ENCODE data around the gene KCNJ6.
"Not testable (repeated sequence)": the region's sequence is repeated elsewhere in the genome, so short reads cannot be mapped to it uniquely, and the experiment has no call there.

KCNJ6 gene

DNA sequence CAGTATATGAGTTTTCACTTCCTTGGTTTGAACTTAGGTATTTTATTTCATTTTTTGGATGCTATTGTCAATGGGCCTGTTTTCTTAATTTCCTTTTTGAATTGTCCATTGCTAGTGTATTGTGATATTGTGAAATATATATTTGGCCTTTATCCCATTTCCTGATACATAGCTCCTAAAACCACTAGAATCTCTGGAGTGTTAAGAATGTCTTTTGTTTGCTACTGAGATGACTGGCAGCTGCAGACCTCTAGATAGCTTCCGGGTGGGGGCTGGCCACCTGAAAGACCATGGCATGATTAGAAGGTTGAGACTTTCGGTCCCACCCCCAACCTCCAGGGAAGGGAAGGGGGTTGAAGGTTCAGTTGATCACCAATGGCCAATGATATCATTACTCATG, 245.4 kb downstream of the KCNJ6 start:
- DNase-seq = no peak

DNA sequence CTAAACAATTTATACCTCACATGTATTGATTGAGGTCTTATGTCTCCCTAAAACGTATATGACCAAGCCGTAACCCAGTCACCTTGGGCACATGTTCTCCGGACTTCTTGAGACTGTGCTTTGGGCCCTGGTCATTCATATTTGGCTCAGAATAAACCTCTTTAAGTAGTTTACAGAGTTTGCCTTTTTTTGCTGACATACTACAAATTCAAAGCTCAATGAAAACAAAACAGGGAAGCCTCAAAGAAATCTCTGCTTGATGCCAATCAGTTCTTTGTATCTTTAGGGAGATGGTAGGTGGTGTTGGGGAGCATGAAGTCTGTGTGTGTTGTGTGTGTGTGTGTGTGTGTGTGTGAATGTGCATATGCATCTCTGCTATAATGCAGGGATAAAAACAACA, 247.0 kb downstream of the KCNJ6 start:
- DNase-seq = no peak

DNA sequence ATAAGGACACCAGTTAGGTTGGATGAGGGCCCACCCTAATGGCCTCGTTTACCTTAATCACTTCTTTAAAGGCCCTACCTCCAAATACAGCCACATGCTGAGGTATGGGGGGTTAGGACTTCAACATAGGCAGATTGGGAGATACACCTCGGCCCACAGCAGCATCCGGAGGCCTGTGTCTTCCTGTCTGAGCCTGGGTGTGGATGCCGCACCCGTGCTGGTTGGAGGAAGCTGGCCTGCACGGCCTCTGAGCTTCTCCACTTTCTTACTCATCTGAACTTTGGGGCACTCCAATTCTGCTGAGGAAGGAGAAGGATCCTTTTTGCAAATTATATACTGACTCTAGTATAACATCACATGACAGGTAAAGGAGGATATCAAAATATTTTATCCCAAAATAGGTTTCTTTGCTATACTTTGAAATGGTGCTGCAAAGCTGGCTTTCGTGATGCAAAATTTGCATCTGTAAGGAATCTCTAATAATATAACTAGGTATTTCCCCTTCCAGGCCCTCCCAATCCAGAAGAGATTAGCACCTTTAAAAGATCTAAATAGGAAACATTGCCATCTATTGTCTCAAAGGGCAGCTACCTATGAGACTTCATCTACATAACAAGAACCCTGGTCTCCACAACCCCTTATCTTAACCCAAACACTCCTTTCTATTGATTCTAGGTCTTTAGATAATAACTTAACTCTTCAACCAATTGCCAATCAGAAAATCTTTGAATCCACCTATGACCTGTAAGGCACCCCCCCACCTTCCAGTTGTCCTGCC, 247.6 kb downstream of the KCNJ6 start:
- no peak for DNase-seq

DNA sequence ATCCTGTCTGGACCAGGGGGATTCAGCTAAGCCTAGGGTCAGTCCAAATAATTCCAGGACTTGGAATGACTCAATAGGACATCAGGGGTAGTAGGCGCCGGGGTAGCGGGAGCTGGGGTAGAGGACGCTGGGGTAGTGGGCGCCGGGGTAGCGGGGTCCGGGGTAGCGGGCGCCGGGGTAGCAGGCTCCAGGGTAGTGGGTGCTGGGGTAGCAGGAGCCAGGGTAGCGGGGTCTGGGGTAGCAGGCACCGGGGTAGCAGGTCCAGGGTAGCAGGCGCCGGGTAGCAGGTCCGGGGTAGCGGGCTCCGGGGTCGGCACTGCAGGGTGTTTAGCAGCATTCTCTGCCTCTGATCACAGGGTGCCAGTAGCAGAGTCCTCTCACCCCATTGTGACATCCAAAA, 248.9 kb downstream of the KCNJ6 start:
- no peak for DNase-seq

DNA sequence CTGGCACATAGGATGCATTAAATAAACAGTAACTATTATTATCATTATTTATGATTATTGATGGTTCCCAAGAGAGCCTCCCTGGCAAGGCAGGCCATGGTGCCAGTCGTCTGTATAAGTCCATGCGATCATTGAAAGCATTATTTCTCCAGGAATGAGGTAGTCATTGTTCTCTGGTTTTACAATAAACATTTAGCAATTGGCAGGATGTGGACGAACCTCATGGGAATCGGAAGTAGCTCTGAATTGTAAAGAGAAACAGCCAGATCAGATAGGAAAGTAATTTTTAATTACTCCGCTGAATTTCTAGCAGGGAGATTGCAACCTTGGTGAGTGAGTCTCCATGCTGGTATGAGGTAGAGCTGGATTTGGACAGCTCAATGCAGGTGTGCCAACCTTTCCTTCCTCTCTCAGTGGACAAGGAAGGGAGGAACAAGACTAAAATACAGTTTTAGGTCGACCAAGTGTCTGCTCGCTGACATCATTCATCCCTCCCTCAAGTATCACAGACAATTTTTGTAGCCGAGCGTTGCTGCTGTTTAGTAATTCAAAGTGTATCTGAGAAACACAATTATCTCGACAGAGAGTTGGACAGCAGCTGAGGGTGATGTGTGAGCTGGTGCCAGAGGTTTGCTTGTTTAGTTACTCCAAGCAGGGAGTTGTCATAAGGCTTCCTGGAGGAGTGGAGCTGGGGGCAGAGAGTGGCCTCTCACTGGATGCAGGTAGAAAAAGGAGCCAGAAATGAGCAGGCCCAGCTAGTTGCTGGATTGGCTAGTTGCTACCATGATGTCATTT, 250.8 kb downstream of the KCNJ6 start:
- DNase-seq = no peak

DNA sequence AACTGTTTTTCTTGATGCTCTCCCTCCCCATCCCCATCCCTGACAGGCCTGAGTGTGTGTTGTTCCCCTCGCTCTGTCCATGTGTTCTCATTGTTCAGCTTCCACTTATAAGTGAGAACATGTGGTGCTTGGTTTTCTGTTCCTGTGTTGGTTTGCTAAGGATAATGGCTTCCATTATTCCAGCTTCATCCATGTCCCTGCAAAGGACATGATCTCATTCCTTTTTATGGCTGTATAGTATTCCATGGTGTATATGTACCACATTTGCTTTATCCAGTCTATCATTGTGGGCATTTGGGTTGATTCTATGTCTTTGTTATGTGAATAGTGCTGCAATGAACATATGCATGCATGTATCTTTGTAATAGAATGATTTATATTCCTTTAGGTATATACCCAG, 254.0 kb downstream of the KCNJ6 start:
- DNase-seq = not testable (repeated sequence)

DNA sequence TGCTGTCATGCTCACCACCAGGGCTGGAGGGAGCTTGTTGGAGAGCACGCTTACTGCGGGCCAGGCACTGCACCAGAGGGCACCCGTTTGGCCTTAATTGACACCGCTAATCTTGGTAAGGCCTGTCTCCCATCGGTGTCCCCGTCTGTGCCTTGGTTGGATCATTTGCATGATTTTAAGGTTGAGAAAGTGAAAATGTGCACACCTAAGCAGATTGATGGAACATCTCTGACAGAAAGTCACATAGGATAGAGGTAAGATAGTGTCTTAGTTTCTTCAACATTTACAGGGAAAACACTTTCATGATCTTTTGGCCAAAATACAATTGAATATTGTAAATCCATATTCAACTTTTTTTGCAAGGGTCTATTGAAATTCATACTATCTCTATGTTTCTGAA, 255.5 kb downstream of the KCNJ6 start:
- no peak for DNase-seq

DNA sequence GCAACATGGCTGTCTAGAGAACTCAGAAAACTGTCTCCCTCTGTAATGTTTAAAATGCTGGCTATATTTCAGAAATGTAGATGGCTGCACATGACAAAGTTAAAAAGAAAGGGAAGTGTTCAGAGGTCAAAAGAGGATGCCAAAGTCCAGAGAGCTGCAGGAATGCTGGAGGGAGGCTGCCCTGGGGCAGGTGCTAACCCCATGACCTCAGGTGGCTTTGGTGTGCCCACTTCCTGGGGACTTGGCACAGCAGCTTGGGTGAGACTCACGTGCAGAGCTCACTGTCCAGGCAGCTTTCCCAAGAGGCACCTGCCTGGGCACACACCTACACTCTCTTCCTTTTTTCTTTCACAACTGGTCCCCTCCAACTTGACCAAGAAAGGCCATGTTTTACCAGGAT, 256.4 kb downstream of the KCNJ6 start:
- DNase-seq = no peak

DNA sequence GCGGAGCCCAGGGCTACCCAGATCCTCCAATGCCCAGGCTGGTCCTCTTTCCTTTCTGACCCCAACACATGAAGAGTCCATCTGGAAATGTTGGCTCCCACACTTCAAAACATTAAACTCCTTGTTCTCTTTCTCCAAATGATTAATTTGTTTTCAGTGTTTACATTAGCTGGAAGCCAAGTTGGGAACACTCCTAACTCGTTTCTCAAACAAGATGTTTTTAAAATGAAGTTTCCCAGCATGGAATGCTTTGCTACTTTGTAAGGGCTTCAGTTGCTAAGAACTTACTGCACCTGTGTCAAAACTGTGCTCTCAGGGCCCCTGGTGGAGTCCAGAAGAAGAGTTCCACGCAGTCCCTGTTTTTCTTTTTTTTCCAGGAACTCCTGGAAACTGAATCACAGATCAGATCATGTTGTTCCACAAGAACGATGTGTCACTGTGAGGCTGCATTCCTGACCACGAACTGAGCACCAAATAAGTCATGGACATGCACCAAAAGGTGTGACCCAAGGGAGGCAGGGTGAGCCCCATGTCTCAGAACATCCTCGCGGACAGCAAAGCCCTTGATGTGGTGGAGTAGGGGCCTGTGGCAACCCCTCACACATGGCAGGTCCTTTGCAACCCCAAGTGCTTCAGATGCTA, 257.3 kb downstream of the KCNJ6 start:
- DNase-seq = peak; percentile 35

DNA sequence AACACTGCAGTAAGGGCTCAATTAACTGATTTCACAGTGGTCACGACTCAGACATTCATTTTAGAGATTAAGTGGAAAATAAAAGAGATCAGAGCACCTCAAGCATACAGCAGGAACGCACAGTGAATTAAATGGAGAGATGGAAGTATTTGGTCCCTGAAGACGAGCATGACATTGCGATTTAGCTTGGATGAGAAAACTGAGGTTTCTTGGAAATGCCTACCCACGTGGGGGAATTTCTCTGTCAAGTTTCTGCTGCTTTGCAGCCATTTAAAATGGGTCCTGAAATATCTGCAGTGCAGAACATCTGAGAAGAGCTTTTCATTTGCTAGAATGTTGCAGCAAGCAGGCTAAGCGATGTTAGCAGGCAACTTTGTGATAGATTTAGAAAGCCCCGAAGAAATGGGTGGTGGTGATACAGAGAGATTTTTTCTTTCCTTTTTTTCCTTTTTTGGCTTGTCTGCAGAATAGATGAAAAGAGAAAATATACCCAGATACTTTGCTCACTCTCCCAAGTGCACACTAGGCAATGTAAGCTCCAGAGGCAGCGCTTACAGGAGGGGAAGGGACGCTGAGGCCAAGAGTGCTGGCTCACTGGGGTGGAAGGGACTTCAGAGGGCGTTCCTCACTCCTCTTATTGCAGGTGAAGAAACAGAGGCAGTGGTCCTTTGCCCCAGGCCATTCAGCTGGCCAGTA, 258.0 kb downstream of the KCNJ6 start:
- no peak for DNase-seq

DNA sequence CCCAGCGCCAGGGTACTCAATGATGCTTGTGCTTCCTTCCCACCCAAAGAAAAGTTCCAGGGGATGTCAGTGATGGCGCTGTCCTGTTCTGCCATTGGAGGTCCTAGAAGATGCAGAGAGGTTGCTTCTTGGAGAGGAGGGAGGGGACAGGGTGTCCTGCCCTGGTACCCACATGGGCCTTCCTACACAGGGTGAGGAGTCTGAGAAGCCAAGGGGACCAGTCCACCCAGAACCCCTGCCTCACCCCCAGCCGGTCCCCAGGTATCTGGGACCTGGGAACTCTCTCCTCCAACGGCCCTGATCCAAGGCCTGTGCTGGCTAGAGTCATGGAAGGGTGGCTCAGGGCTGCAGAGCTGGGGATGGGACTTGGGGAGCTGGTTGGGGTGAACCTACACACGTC, 259.4 kb downstream of the KCNJ6 start:
- no peak for DNase-seq

DNA sequence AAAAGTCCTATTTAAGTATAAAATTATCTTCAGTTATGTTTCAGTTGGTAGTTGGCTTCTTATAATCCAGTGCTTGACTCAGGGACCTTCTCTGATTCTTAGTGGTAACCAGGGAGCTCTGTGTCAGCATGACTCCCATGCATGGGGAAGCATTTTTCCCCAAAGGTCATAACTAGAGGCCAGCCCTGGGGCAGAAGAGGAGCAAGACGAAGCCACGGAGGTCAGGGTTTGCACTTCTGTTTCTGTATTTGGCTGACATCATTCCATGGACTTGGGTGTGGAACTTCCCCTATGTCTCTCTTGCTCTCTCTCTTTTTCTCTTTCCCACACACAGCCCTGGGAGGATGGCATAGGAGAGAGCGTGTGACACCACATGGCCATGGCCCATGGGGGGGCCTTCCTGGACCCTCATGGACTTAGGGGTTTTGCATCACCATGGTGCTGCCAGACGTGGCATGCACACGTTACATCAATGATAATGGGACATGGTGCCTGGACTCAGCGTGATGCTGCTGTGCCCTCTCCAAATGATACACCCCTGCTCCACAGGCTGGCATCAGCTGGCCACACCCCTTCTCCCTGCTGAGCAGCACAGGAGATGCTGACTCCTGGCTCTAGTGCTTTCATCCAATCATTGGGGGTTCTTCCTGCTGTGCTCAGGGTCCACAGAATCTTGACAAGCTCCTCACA, 260.5 kb downstream of the KCNJ6 start:
- no peak for DNase-seq

DNA sequence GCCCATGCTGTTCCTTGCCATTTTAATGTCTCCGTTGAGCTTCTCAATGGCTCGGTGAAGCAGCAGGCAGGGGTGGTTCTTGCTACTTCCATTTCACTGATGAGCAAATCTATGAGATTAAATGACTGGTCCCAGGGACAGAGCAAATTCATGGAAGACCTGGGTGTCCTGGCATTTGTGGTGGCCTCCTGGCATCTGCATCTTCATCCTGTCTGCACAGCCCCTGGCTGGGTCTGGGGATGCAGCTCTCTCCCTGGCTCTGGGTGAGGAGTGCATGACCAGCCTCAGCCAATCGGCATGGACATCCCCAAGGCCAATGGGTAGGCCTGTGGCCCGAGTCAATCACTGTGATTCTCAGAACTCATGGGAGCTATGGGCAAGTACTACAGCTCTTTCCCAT, 261.7 kb downstream of the KCNJ6 start:
- no peak for DNase-seq

DNA sequence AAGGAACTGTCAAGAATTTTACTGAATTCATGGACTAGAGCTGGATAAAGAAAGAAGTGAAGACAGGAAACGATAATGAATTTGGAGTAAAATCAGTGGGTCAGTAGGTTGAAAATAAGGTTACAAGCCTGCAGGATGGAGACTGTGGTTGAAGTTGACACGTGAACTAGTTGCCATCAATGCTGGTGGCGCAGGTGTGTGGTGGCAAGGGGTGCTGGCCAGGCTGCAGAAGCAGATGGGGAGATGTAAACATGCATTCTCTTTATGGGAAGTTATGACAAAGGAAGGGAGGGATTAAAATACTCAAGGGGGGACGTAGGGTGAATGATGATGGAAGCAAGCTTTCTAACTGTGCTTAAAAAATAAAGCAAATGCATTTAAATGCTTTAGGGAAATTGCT, 263.1 kb downstream of the KCNJ6 start:
- DNase-seq = no peak

DNA sequence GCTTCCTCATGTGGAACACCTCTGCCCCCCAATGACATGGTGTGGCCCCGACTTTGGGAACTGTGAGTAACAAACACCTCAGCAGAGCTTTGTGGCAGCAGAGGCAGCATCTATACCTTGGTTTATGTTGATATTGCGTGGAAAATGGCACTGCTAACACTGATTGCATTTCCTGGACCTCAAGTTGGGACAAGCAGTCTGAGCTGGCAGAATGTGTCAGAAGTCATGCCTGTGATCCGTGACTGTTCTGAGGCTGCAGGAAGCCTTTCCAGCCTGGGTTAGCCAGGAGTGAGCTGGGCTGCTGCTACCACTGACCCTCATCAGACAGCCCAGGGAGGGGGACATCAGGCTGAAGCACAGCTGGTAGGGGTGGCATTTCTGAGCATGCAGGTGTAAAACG, 268.5 kb downstream of the KCNJ6 start:
- no peak for DNase-seq

DNA sequence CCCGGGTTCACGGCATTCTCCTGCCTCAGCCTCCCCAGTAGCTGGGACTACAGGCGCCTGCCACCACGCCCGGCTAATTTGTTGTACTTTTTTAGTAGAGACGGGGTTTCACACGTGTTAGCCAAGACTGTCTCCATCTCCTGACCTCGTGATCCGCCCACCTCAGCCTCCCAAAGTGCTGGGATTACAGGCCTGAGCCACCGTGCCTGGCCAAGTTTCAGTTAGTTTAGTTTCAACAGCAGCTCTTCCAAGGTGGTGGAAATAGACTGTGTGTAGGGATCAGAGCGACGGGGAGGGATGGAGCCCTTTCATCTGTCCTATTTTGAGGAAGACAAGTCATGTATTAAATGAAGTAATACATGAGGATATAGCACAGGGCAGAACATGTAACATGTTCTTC, 269.5 kb downstream of the KCNJ6 start:
- DNase-seq = not testable (repeated sequence)

DNA sequence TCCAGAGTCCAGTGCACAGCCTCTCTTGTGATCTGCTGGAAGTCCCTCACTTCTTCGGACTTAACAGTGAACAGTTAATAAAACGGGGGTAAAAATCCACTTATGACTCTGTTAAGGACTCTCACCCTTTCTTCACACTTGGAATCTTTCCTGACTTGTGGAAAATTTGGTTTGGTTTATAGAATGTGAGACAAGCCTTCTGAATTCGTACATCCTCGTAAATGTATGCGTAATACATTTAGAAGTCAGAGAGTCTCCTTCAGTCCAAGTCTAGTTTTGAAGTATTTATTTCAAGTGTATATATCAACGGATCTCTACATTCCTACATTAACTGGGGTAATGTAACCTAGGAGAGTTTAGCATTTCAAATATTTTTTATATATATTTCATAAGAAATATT, 270.4 kb downstream of the KCNJ6 start:
- no peak for DNase-seq

DNA sequence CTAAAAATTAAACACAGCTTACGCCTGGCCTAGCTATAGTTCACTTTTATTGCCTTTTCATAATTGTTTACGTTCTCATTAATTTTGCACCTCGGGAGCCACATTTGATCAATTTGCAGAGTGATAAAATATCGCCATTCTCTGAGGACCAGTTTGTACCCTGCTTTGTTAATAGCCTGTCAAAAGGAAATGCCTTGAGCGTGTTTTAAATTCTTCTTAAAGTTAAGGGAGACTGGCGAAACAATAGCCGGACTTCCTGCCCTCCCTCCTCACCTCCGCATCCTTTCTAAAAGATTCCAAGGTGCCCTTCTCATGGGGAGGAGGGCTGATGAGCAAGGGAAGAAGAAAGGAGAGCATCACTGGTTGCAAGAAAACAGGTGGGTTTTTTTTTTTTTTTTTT, 271.6 kb downstream of the KCNJ6 start:
- DNase-seq = no peak

DNA sequence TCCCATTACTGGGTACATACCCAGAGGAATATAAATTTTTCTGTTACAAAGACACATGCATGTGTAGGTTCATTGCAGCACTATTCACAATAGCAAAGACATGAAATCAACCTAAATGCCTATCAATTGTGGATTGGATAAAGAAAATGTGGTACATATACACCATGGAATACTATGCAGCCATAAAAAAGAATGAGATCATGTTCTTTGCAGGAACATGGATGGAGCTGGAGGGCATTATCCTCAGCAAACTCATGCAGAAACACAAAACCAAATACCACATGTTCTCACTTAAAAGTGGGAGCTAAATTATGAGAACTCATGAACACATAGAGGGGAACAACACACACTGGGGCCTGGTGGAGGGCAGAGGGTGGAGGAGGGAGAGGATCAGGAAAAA, 272.4 kb downstream of the KCNJ6 start:
- not testable (repeated sequence) for DNase-seq

DNA sequence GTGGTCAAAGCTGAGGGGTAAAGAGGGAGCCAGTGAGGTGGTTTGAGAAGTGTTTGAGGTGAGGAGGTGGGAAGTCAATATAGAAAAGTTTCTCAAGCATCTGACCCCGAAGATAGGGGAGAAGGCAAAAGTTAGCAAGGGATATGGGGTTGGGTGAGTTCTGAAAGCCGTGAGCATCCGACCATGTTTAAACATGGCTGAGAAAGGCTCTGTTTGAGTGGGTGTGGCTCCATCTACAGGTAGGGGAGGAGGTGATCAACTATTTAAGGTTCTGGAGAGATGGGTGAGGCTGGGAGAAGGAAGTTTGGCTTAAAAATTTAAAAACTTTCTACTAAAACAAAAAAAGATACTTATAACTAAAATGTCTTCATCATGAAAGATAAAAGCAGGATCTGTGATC, 273.8 kb downstream of the KCNJ6 start:
- DNase-seq = no peak

DNA sequence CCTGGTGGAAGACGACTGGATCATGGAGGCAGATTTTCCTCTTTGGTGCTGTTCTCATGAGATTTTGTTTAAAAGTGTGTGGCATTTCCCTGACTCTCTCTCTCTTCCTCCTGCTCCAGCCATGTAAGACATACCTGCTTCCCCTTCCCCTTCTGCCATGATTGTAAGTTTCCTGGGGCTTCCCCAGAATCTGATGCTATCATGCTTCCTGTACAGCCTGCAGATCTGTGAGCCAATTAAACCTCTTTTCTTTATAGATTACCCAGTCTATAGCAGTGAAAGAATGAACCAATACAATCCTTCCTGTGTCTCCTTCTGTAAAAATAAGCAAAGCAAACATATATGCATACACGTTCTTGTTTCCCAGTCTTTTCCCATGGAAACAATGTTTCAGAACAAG, 276.5 kb downstream of the KCNJ6 start:
- no peak for DNase-seq

DNA sequence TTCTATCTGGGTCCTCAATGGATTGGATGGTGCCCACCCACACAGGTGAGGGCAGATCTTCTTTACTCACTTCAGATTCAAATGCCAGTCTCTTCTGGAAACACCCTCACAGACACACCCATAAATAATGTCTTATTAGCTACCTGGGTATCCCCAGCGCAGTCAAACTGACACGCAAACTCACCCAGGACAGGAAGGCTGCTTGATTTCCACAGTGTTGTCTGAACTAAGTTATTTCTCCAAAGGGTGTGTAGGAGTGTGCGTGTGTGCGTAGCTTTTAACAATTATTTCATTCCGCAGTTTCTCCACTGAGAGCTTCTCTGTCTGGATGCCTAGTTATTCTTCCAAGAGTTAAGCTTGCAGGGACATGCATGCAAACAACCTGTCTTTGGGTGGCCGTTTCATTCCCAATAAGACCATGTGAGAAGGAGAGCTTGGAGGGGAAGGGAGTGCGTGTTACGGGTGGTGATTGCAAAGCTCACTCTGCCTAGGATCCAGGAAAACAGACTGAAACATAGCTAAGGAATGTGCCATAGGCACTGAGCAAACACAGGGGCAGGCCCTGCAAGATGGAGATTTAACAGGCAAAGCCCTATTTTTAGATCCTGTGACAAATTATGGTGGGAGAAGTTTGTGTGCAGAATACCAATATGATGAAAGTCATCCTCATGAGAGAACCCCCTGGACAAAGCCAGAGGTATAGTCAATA, 280.0 kb downstream of the KCNJ6 start:
- DNase-seq = peak; percentile 75

Data from amniotic stem cell (primary cell).